Smooth muscle cell (in vitro differentiated cells): ENCODE data around the gene GP9. TPM values are rescaled to one million over a fixed set of nuclear protein-coding genes. Genes with fewer than 3 reads are reported as not detected.

ENCODE experiments used
- DNase-seq: peaks from one replicate; lab custom pipeline; 2025; ENCODE audit not compliant: unreplicated experiment; lab: John Stamatoyannopoulos, UW
- H2AFZ ChIP-seq: fragments of 200-600 bp; sonication (generic); 2 replicates; pipeline ENCODE4 v1.6.0; 2016; ENCODE audit warnings: antibody characterized with exemption, low read depth, mild to moderate bottlenecking
- H3F3A ChIP-seq: fragments of 200-600 bp; sonication (generic); 2 replicates; pipeline ENCODE4 v1.6.0; 2017; ENCODE audit warnings: antibody characterized with exemption, low read depth
- H3K27ac ChIP-seq: fragments of 200-600 bp; sonication (generic); 2 replicates; pipeline ENCODE4 v1.5.1; 2016; ENCODE audit warnings: low read depth, mild to moderate bottlenecking
- H3K27me3 ChIP-seq: fragments of 200-600 bp; sonication (generic); 2 replicates; pipeline ENCODE4 v1.6.1; 2016; ENCODE audit warnings: low read depth, mild to moderate bottlenecking
- H3K36me3 ChIP-seq: fragments of 200-600 bp; sonication (generic); 2 replicates; pipeline ENCODE4 v1.5.1; 2016; ENCODE audit warnings: low read depth
- H3K4me1 ChIP-seq: fragments of 200-600 bp; sonication (generic); 2 replicates; pipeline ENCODE4 v1.5.1; 2016; ENCODE audit warnings: low read depth
- H3K4me2 ChIP-seq: fragments of 200-600 bp; sonication (generic); 2 replicates; pipeline ENCODE4 v1.6.0; 2016; ENCODE audit warnings: mild to moderate bottlenecking
- H3K4me3 ChIP-seq: fragments of 200-600 bp; sonication (generic); 2 replicates; pipeline ENCODE4 v1.5.1; 2016; ENCODE audit warnings: mild to moderate bottlenecking
- H3K79me2 ChIP-seq: fragments of 200-600 bp; sonication (generic); 2 replicates; pipeline ENCODE4 v1.6.0; 2016; ENCODE audit warnings: low read depth, mild to moderate bottlenecking
- H3K9ac ChIP-seq: fragments of 200-600 bp; sonication (generic); 2 replicates; pipeline ENCODE4 v1.6.0; 2016; ENCODE audit warnings: low read depth
- H3K9me3 ChIP-seq: fragments of 200-600 bp; sonication (generic); replicated peaks from 2 replicates; pipeline ENCODE4 v1.5.1; 2016; ENCODE audit warnings: low read depth
- H4K20me1 ChIP-seq: fragments of 200-600 bp; sonication (generic); 2 replicates; pipeline ENCODE4 v1.6.0; 2016; ENCODE audit warnings: low read depth
- WGBS: methylation state at CpG from one replicate; pipeline ENCODE4 v1.1.7; 2016; ENCODE audit warnings: low lambda C conversion rate; 5-methylcytosine and 5-hydroxymethylcytosine counted together
- polyA plus RNA-seq: library from polyadenylated mRNA; unstranded; fragments of >200 nt; fragmentation: Nextera tagmentation; extraction: Ambion mirVana; gene quantifications from 2 replicates; pipeline ENCODE4 v1.2.1, GENCODE V29; 2016
- total RNA-seq: library from RNA; depleted of rRNA; stranded (reverse); fragments of >200 nt; gene quantifications from 2 replicates; pipeline ENCODE4 v1.2.3, GENCODE V29; 2014
- TF ChIP-seq, protein P1 (sequence below): fragments of 200-600 bp; sonication (generic); IDR thresholded peaks from 2 replicates; pipeline ENCODE4 v1.5.1; 2017; ENCODE audit warnings: borderline replicate concordance, mild to moderate bottlenecking, antibody characterized with exemption; ENCODE audit not compliant: insufficient read depth, poor library complexity, severe bottlenecking

The GP9 gene
- total and polyA plus RNA-seq, 2 experiments from 2014 or later: not detected

DNA sequence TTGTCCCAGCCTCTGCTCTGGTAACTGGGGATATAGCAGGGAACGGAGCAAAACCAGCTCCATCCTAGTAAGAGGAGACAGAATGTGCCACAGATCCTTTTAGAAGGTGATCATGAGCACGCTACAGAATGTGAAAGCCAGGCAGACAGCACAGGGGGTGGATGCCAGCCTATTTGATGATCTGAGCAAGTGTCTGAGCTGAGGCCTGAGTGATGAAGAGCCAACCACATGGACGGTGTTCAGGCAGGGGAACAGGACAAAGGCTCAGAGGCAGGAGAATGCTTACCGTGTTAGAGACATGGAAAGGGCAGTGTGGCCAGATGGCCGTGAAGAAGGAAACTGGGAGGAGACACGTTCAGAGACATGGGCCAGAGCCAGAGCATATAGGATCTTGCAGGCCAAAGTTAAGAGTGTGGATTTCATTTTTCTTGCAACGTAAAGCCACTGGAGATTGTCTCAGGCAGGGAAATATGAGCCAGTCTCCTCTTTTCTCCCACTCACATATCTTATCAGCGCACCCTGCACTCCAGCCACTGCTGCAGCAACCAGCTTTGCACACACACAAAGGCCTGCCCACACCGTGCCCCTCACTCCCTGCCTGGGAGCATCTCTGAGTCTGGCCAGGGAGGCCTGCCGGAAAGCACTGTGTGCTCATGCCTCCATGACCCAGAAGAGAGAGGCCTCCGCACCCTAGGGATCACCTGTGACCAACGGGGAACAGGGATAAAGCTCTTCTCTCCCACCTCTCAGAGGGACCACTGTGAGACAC lies 41.0 kb downstream of the GP9 start:
- Histone ChIP-seq H3K9ac (no peak overlapping the region), H3K36me3 (no peaks in the 10 kb centered on the region), H3K79me2 (peaks cover 61% of the 10 kb centered on the region), H3K4me3 (no peak overlapping the region), H3K9me3 (no peaks in the 10 kb centered on the region), H3K4me2 (peak overlapping the region; percentile 44), H3K4me1 (no peaks in the 10 kb centered on the region), H3F3A (no peaks in the 10 kb centered on the region), H3K27ac (peak overlapping the region; percentile 39), H4K20me1 (peaks cover 97% of the 10 kb centered on the region), H2AFZ (no peak overlapping the region), H3K27me3 (no peaks in the 10 kb centered on the region)
- DNase-seq: no peak
- TF ChIP-seq, protein P1, sequence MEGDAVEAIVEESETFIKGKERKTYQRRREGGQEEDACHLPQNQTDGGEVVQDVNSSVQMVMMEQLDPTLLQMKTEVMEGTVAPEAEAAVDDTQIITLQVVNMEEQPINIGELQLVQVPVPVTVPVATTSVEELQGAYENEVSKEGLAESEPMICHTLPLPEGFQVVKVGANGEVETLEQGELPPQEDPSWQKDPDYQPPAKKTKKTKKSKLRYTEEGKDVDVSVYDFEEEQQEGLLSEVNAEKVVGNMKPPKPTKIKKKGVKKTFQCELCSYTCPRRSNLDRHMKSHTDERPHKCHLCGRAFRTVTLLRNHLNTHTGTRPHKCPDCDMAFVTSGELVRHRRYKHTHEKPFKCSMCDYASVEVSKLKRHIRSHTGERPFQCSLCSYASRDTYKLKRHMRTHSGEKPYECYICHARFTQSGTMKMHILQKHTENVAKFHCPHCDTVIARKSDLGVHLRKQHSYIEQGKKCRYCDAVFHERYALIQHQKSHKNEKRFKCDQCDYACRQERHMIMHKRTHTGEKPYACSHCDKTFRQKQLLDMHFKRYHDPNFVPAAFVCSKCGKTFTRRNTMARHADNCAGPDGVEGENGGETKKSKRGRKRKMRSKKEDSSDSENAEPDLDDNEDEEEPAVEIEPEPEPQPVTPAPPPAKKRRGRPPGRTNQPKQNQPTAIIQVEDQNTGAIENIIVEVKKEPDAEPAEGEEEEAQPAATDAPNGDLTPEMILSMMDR: no peak
- WGBS: 57% methylated on average over 12 of the region's 12 CpGs

DNA sequence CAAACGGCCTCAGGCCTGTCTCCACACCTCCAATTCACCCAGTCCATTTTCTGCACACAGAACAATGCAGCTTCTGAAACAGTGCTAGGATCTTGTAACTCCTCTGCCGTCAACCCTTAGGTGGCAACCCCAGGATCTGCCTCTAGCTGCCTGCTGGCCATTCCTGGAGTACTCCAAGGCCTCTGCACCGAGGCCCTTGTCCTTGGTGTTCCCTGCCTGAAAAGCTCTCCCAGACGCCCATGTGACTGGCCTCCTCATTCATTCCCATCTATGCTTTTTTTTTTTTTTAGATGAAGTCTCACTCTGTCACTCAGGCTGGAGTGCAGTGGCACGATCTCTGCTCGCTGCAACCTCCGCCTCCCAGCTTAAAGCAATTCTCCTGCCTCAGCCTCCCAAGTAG lies 42.7 kb downstream of the GP9 start:
- TF ChIP-seq, protein P1: no peak
- Histone ChIP-seq H3K79me2 (peaks cover 44% of the 10 kb centered on the region), H3F3A (no peaks in the 10 kb centered on the region), H3K27me3 (no peaks in the 10 kb centered on the region), H3K4me1 (no peaks in the 10 kb centered on the region), H3K4me2 (no peak overlapping the region), H3K9ac (no peak overlapping the region), H3K27ac (no peak overlapping the region), H3K36me3 (no peaks in the 10 kb centered on the region), H4K20me1 (peaks cover 97% of the 10 kb centered on the region), H3K9me3 (no peaks in the 10 kb centered on the region), H2AFZ (no peak overlapping the region), H3K4me3 (no peak overlapping the region)
- 91% methylated on average over 7 of the region's 7 CpGs for WGBS
- DNase-seq: no peak

DNA sequence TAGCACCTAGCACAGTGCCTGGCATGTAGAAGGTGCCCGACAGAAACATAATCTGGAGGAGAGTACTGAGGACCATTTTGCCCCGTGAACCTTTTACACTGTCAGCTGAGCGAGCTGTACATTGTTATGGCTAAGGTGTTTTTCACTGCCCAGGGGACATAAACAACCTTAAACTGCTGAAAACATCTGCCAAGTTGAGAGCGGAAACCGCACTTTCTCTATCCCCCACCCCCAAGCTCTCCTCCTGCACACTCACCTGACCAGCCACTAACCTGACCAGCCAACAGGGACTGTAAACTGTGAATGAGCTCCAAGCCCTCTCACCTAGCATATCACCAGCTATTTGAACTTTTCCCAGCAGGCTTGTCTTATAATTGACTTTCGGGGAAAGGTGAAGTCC lies 43.5 kb downstream of the GP9 start:
- Histone ChIP-seq H3F3A (no peaks in the 10 kb centered on the region), H3K4me1 (no peaks in the 10 kb centered on the region), H4K20me1 (peaks cover 97% of the 10 kb centered on the region), H3K36me3 (no peaks in the 10 kb centered on the region), H3K9me3 (no peaks in the 10 kb centered on the region), H2AFZ (no peak overlapping the region), H3K79me2 (peaks cover 37% of the 10 kb centered on the region), H3K4me3 (no peak overlapping the region), H3K27ac (no peak overlapping the region), H3K27me3 (no peaks in the 10 kb centered on the region), H3K9ac (no peak overlapping the region), H3K4me2 (no peak overlapping the region)
- no peak for DNase-seq
- WGBS: 97% methylated on average over 6 of the region's 6 CpGs
- TF ChIP-seq, protein P1: no peak
